CD4-positive, alpha-beta T cell treated with Interleukin-1 beta for 1 hour (primary cell): Measurements from ENCODE around the gene ADRA2C.

ENCODE experiments used
- DNase-seq, 2 donors: peaks; one replicate each; pipeline ENCODE4 v3.0.0-alpha.2; 2020 to 2022

Gene ADRA2C

DNA sequence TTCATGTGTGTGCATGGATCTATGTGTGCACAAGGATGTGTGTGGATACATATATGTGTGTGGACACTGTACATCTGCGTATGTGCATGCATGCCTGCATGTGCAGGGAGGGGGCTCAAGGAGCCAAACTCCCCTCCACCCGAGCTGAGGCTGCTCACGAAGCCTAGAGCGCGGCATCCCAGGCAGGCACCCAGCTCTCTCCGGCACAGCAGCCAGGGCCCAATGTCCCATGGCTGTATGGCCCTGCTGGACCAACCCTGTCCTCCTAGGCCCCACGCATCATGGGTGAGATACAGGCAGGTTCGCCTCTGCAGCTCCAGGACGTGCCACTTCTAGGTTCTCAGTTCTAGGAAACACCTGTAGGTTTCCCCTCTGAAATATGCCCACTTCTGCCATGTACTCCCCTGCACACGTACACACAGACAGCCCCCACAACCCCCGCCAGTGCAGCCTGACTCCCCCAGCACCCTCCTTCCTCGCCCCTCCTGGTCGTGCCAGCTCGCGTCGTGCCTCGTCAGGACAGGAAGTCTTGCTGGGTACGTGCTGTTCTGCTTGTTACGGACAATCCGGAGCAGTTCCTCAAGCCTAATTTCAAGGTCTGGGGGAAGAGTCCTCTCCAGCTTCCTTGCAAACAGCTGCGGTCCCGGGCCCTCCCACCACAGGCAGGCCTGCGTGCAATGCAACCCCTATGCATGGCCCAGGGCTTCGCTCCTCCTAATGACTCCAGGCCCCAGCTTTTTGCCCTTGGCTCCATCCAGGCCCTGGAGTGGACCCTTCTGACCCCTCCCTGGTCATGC, 3.2 kb upstream of the ADRA2C start:
- DNase-seq, result no peak

DNA sequence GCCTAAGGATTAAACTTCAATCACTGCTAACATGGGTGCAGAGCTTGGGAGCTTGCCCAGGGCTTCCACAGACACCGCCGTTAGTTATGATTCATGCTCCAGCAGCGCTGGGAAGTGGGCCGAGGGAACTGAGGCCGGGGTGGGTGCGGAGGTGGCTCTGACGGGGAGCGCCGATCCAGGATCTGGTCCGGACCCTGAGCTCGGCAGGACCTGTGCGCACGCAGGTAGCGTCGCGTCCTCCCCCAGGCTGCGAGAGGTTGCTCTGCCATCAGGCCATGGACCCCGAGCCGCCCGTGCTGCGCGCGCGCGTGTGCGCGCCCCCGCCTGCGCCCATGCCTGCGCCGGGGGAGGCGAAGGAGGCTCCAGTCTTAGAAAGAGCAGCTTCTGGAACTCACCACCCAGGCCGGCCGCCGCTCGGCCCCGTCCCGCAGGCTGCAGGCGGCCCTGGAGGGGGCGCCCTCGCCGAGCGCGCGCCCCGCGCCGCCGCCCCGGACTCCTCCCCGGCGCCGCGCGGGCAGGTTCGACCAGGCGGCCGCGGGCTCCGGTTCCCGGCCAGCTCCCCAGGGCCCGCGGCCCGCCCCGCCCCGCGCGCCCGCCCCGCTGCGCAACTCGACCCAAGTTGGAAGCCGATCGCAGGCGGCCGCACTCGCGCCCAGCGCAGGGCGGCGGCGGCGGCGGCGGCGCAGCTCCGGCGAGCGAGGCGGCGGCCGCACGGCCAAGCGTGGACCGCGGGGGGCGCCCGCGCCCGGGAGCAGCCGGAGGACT, 732 bp upstream of the ADRA2C start:
- DNase-seq, result no peak

DNA sequence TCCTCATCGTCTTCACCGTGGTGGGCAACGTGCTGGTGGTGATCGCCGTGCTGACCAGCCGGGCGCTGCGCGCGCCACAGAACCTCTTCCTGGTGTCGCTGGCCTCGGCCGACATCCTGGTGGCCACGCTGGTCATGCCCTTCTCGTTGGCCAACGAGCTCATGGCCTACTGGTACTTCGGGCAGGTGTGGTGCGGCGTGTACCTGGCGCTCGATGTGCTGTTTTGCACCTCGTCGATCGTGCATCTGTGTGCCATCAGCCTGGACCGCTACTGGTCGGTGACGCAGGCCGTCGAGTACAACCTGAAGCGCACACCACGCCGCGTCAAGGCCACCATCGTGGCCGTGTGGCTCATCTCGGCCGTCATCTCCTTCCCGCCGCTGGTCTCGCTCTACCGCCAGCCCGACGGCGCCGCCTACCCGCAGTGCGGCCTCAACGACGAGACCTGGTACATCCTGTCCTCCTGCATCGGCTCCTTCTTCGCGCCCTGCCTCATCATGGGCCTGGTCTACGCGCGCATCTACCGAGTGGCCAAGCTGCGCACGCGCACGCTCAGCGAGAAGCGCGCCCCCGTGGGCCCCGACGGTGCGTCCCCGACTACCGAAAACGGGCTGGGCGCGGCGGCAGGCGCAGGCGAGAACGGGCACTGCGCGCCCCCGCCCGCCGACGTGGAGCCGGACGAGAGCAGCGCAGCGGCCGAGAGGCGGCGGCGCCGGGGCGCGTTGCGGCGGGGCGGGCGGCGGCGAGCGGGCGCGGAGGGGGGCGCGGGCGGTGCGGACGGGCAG, 792 bp downstream of the ADRA2C start:
- DNase-seq, result no peak

DNA sequence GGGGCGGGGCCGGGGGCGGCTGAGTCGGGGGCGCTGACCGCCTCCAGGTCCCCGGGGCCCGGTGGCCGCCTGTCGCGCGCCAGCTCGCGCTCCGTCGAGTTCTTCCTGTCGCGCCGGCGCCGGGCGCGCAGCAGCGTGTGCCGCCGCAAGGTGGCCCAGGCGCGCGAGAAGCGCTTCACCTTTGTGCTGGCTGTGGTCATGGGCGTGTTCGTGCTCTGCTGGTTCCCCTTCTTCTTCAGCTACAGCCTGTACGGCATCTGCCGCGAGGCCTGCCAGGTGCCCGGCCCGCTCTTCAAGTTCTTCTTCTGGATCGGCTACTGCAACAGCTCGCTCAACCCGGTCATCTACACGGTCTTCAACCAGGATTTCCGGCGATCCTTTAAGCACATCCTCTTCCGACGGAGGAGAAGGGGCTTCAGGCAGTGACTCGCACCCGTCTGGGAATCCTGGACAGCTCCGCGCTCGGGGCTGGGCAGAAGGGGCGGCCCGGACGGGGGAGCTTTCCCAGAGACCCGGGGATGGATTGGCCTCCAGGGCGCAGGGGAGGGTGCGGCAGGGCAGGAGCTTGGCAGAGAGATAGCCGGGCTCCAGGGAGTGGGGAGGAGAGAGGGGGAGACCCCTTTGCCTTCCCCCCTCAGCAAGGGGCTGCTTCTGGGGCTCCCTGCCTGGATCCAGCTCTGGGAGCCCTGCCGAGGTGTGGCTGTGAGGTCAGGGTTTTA, 1.5 kb downstream of the ADRA2C start:
- DNase-seq, result no peak

DNA sequence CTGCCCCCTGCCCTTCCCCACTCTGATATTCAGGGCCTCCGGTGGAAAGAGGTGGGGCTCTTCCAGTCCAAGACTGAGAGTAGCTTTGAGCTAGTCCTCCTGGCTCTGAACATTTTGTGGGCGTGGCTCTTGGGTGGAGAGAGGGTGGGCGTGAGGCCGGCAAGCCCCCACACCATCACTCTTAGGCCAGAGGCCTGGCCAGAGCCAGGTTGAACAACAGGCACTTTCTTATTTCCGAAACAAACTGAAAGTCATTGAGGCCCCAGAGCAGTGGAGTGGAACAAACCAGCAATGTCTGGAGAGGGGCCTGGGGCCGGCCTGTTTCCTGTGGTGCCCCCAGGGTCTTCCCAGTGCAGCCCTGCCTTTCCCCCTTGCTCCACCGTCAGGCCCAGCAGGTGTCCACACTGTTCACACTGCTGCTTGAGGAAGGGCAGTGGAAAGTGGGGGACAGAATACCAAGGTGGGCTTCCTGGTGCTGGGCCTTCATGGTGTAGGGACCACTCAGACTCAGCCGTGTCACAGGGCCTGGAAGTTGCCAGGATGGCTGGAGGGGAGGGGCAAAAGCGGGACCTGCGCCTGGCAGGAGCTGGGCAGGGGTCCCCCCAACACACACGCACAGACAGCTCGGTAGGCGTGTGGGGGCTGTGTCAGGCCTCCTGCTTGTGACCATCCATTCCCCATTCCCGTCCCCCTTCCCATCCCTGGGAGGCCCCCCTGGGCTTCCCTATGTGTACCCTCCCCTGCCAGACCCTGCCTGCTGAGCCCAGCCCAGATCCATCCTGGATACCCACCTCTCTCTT, 2.9 kb downstream of the ADRA2C start:
- no peak for DNase-seq

GRCh38 chr4:3769642-3770184, 3.5 kb downstream of the ADRA2C start:
- no peak for DNase-seq

DNA sequence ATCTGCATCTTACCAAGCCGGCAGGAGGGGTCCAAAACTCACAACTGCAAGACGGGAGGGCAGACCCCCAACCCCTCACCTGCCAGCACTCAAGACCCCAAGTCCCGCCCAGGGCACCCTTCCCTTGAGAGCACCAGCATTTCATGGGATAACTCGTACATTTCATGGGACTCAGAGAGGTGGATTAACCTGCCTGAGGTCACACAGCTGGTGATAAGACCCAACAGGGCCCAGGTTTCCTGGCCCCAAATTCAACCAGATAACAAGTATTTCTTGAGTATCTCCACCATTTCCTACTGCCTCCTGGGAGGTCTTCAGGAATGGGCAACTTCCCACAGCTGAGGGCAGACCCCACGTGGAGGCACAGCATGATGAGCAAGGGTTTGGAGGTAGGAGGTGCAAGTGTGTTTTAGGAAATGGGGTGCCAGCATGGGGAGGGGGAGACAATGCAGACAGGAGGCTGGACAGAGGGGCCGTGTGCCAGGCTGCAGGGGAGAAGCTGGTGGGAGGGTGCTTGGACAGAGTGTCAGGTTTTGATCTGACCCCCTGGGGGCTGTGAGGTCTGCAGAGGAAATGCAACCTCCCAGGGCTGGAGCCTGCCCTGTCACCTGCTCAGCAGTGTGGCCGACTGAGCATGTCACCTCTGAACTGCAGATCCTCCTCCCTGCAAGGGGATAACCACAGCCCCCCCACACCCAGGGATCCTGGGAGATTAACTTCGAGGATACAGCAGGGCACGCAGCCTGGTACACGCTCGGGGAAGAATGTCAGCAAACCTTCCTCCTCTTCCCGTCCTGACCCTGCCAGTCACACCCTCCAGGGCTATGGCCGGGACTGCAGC, 4.4 kb downstream of the ADRA2C start:
- no peak for DNase-seq

GRCh38 chr4:3771164-3771809, 5.1 kb downstream of the ADRA2C start:
- DNase-seq, result no peak

DNA sequence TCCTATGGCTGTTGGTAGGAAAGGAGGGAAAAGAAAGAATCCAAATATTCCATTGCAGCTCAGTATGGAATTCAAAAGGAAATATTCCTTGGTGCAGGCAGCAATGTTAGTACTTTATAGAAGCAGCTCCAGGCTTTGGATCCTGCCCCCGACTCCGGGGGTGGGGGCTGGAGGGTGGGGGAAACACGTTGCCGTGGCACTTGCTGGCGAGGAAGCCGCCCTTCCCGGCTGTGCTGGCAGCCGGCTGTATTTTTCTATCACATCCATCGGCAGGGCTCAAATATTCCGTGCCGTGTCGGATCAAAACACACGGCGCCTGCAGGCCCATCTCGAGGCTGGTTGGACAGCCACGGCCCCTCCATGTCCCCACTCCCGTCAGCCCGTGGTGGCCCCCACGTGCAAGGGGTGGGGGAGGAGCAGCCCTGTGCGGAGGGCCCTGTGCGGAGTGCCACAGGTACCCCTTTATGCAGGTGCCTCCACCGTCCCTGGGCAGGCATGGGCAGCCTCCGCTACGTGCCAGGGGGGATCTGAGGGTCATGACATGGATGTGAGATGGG, 5.8 kb downstream of the ADRA2C start:
- DNase-seq, result no peak

GRCh38 chr4:3772632-3773031, 6.4 kb downstream of the ADRA2C start:
- no peak for DNase-seq

DNA sequence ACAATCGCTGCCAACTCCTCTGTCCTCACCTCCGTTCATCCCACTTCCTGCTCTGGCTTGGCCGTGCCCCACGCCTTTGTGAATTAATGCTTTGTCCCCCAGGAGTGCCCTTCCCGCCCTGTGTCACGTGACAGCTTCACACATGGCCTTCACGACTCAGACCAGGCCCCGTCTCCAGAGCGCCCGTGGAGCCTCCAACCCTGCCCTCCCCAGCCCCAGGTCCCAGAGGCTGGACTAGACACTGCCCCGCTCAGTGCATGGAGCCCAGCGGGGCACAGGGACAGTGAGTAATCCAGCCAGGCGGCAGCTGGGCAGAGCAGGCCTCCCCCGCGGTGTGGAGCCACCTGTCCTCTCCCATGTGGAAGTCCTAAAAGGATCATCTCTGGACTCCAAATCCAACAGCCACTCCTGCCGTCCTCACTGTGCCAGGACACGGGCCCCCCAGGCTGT, 7.4 kb downstream of the ADRA2C start:
- DNase-seq, result no peak

DNA sequence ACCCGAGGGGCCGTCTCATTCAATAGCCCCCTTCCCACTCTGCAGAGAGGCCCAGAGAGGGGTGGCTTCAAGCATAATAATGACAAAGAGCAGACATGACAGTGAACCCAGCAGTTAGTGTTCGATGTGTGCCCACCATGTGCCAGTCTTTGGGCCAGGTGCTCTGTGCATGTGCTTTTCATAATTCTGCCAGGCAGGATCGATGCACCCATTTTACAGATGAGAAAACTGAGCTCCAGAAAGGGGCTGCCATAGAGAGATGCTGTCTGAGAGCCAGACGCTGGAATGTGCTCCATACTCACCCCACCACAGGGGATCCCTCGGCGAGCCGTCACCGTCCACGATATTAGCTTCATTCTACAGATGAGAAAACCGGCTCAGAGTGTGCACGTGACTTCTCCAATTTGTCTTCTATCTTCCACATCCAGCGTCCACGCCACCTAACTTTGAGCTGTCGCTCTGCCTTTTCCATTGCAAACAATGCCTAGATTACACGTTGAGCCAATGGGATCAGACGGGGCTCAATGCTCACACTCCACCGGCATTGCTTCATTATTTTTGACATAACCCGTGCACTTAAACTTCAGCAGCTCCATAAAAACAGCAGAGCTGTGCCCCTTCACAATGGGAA, 8.2 kb downstream of the ADRA2C start:
- DNase-seq, result no peak

GRCh38 chr4:3775005-3775404, 8.8 kb downstream of the ADRA2C start:
- DNase-seq, result no peak

- DNase-seq, result no peak
Measured at GRCh38 chr4:3775576-3775975, 9.4 kb downstream of the ADRA2C start.

DNA sequence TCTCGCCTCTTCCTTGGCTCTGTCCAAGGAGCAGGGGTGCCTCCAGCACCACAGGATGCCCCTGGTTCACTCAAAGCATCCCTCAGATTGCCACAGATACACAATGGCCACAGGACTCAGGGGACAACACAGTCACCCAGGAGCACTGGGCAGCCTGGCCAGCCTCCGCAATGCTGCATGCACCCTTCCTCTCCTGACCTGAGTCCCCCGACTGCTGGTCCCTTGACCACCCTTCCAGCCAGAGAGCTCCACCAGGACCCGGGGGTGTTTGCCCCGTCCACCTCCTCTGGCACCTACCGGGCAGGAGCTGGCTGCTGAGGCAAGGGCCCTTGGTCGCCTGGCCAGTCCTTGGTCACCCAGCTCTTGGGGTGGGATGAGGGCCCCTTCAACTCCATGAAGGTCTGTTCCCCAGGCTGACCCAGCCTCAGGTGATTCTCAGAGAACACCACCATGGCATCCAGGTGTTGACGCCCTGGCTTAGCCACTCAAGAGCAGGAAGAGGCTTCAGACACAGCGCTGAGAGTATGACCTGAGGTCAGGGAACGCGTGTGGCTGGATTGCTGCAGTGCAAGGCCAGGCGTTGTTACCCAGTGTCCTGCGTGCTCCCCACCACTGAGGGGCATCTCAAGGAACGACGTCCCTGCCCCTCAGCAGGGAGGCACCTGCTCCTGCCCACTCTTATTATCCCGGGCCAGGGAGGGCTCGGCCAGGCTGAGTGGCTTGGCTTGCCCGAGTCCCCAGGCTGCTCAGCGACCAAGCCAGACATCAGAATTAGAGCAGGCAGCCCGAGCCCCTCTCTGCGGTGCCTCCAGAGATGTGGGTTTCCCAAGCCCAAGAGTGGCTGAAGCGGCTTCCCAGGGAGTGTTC, 10.2 kb downstream of the ADRA2C start:
- no peak for DNase-seq

DNA sequence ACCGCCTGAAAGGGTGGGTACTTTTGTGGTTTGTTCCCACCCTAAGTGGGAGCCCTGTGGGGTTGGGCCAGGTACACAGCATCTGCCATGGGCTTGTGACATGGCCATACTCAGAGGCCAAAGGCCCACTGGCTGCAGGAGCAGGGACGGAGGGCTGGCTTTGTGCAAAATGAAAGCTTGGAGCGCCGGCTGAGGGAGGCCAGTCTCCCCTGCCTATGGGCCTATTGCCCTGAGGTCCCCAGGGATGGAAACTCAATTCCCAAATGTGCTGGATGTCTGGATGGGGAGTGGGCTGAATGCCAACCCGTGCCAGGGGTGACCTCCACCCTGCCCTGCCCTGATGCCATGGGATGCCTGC, 10.8 kb downstream of the ADRA2C start:
- DNase-seq, result no peak

DNA sequence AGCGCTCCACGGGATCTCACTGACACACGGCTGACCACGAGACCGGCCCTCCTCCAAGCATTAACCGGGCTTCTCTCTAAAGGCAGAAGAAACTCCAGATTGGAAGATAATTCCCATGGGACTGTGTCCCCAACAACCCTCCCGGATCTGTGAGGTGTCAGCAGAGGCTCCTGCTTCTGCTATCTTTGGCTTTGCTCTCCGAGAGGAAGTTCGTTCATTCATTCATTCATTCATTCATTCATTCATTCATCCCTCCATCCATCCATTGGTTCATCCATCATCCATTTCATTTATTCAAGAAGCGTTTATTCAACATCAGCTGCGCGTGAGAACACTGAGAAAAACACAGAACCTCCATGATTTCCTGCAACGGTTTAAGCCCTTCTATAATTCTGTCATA, 11.5 kb downstream of the ADRA2C start:
- DNase-seq, result no peak

DNA sequence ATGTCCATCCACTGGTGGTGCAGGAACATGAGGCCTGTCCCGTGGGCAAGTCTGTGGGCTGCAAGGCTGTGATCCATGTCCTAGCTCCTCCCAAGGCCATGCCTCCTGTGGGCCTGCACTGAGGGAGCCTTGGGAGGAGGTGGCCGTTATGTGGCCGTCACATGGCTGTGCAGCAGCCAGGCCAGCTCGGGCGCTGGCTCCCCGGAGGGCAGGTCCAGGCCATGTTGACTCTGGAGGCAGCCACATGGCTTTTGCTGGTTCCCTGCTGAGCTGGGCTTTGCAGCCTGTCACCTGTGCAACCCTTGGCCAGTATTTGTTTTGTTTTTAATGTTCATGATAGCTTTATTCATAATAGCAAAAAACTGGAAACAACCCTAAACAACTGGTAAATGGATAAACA, 13.3 kb downstream of the ADRA2C start:
- no peak for DNase-seq
